Measurements from ENCODE around the gene ACAA1.

ACAA1 gene

DNA sequence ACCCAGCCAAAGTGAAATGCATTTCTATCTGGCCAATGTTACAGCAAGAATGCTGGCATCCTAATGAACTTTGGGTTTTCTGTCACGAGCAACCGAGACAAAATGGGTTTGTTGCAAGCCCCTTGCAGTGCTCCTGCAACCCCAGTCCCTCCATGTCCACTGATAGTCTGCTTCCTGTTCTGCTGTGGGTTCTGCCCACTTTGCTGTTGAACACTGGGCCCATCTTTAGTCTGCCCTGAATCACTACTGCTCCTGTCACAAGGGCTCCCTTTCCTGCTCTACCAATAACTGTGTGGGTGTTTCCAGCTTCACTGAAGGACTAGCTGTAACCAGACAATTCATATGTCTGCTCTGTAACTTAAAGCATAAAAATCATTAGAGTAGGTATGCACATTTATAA, 15.7 kb upstream of the ACAA1 start:
- TF ChIP-seq ZFX (IDR thresholded peaks at IDR 0.05) = no peak
- TF ChIP-seq, protein P1, sequence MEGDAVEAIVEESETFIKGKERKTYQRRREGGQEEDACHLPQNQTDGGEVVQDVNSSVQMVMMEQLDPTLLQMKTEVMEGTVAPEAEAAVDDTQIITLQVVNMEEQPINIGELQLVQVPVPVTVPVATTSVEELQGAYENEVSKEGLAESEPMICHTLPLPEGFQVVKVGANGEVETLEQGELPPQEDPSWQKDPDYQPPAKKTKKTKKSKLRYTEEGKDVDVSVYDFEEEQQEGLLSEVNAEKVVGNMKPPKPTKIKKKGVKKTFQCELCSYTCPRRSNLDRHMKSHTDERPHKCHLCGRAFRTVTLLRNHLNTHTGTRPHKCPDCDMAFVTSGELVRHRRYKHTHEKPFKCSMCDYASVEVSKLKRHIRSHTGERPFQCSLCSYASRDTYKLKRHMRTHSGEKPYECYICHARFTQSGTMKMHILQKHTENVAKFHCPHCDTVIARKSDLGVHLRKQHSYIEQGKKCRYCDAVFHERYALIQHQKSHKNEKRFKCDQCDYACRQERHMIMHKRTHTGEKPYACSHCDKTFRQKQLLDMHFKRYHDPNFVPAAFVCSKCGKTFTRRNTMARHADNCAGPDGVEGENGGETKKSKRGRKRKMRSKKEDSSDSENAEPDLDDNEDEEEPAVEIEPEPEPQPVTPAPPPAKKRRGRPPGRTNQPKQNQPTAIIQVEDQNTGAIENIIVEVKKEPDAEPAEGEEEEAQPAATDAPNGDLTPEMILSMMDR (conservative IDR thresholded peaks at IDR 0.05) = no peak
- no peak overlapping the region for H3K27ac ChIP-seq

- no peak overlapping the region for H3K27ac ChIP-seq
- TF ChIP-seq, protein P1 (conservative IDR thresholded peaks at IDR 0.05) = no peak
Observed at GRCh38 chr3:38151667-38152265, 14.8 kb upstream of the ACAA1 start.

DNA sequence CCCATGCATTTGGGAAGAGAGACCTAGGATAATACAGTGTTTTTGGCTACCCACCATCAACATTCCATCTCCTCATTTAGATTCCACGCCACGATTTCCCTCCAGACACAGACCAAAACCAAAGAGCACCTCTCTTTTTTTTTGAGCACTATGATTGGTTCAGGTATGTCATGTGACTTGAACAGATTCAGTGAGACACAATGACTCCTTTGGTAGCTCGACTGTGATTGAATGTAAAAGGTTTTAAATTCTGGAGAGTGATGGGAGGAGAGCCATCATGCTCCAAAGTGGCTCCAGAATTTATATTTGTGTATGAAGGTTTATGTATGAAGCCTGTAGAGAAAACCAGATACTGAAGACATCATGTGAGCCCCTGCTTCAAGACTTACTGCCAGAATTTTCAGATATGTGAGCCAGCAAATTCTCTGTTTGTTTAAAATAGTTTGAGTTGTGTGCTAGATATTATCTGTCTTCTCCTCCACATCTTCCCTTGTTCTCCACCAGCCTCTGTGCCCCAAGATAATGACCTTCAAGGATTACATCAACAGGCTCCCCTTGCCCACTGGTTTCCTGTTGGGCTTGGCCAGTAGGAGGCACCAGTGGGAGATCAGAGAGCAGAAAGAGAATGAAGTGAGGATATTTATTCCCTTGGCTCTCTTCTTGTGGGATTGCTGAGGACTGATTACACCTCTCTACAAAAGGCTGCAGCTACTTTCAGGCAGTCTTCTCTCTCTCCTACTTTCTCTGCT, 14.0 kb upstream of the ACAA1 start:
- no peak for TF ChIP-seq ZFX (IDR thresholded peaks at IDR 0.05)
- H3K27ac ChIP-seq = no peak overlapping the region

DNA sequence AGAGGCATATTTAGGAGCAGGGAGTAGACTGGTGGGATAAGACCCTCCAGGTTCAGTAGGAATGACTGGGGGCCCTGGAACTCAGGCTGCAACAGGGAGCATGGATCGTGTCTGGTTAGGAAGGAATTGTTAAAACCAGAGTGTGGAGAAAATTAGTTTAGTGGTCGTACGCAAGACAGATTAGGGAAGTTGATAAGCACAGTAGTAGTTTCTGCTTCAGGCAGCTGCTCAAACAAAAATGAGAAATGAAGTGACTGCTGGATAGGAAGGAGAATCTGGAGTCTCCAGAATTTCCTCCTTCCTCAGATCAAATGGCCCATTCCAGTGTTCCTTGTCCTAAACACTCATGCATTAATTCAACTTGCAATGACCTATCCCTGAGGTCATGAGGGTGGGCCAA, 12.8 kb upstream of the ACAA1 start:
- no peak for TF ChIP-seq ZFX (IDR thresholded peaks at IDR 0.05)
- TF ChIP-seq, protein P1 (conservative IDR thresholded peaks at IDR 0.05) = no peak
- H3K27ac ChIP-seq = no peak overlapping the region

DNA sequence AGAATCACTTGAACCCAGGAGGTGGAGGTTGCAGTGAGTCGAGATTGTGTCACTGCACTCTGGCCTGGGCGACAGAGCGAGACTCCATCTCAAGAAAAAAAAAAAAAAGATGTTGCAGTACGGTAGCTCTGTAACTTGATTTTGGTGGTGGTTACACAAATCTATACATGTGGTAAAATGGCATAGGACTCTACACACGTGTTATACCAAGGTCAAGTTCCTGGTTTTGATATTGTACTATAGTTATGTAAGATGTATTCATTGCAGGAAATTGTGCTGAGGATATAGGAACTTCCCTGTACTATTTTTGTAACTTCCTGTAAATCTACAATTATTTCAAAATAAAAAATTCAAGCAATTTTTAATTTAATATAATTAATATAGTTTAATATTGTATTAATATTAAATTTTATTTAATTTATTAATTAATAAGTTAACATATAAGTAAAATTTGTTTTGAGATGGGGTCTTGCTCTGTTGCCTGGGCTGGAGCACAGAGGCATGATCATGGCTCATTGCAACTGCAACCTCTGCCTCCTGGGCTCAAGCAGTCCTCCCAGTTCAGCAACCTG, 11.5 kb upstream of the ACAA1 start:
- TF ChIP-seq, protein P1 (conservative IDR thresholded peaks at IDR 0.05) = no peak
- TF ChIP-seq ZFX (IDR thresholded peaks at IDR 0.05) = no peak
- no peak overlapping the region for H3K27ac ChIP-seq

DNA sequence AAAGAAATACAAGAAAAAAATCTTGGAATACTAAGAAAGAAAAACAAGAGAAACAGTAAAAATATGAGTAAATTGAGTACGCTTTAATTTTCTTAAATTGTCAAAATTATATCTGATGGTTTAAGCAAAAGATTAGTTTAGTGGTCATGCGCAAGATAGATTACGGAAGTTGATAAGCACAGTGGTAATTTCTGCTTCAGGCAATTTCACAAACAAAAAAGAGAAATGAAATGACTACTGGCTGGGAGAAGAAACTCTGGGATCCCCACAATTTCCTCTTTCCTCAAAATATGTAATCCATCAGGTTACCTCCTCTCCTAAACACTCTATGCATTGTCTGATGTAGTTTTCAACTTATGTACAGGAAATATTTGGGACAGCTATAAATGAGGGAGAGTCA, 10.5 kb upstream of the ACAA1 start:
- no peak overlapping the region for H3K27ac ChIP-seq
- TF ChIP-seq, protein P1 (conservative IDR thresholded peaks at IDR 0.05) = no peak
- no peak for TF ChIP-seq ZFX (IDR thresholded peaks at IDR 0.05)

- H3K27ac ChIP-seq = no peak overlapping the region
- TF ChIP-seq ZFX (IDR thresholded peaks at IDR 0.05) = no peak
Observed at GRCh38 chr3:38146504-38146903, 9.6 kb upstream of the ACAA1 start.

DNA sequence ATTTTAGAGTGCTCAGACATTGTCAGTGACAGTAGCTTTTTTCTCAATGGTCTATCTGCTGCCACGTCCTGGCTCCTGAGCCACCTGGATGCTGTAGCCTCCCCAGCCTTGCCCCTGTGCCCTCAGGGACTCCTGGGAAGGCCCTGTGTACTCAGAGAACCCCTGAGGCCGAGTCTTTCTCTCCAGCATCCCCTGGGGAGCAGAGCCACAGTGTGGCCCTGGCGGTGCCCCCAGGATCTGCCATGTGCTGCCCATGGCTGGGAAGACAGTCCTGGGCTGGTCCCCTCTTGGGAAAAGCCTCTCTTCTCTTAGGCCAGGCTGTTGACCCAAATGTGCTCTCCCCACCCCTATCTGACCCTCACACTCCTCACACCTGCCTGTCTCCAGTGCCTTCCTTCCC, 6.6 kb upstream of the ACAA1 start:
- no peak overlapping the region for H3K27ac ChIP-seq
- no peak for TF ChIP-seq ZFX (IDR thresholded peaks at IDR 0.05)
- TF ChIP-seq, protein P1 (conservative IDR thresholded peaks at IDR 0.05) = no peak

Measured in C4-2B (cell line).